Chondrocyte (in vitro differentiated cells): Measurements from ENCODE around the gene PBOV1. TPM values are rescaled to one million over a fixed set of nuclear protein-coding genes. Genes with fewer than 3 reads are reported as not detected.
"Not testable (repeated sequence)": the region's sequence is repeated elsewhere in the genome, so short reads cannot be mapped to it uniquely, and the experiment has no call there.

Source experiments
- DNase-seq: peaks from one replicate; pipeline ENCODE4 v3.0.0; 2021; ENCODE audit warnings: mixed read lengths, low spot score
- H3K27ac Mint-ChIP-seq: one replicate; pipeline ENCODE4 v1.8.0; 2021; ENCODE audit warnings: mild to moderate bottlenecking, moderate library complexity, mixed read lengths; ENCODE audit not compliant: unreplicated experiment
- H3K27me3 Mint-ChIP-seq: 2 replicates; pipeline ENCODE4 v1.8.0; 2021; ENCODE audit warnings: low read depth, mixed read lengths
- H3K36me3 Mint-ChIP-seq: 2 replicates; pipeline ENCODE4 v1.8.0; 2021; ENCODE audit warnings: low read depth, mixed read lengths
- H3K4me1 Mint-ChIP-seq: 2 replicates; pipeline ENCODE4 v1.8.0; 2021; ENCODE audit warnings: low read depth, mild to moderate bottlenecking, mixed read lengths
- H3K4me3 Mint-ChIP-seq: one replicate; pipeline ENCODE4 v1.8.0; 2021; ENCODE audit warnings: mild to moderate bottlenecking, moderate library complexity, mixed read lengths; ENCODE audit not compliant: unreplicated experiment
- H3K9me3 Mint-ChIP-seq: 2 replicates; pipeline ENCODE4 v1.8.0; 2021; ENCODE audit warnings: low read depth, mixed read lengths
- CTCF ChIP-seq: fragments of 200-600 bp; sonication (generic); IDR thresholded peaks from 2 replicates; pipeline ENCODE4 v1.5.0; 2021; ENCODE audit warnings: antibody characterized with exemption, mild to moderate bottlenecking, moderate library complexity
- total RNA-seq: library from RNA; stranded (reverse); gene quantifications from 3 replicates; pipeline ENCODE4 v1.2.1, GENCODE V29; 2021

The PBOV1 gene
- total RNA-seq, 1 donor from 2014 or later = not detected

GRCh38 chr6:138219901-138220300 lies 1.6 kb upstream of the PBOV1 start:
- no peaks in the 10 kb centered on the region for H3K36me3 Mint-ChIP-seq
- H3K9me3 Mint-ChIP-seq = no peaks in the 10 kb centered on the region
- H3K4me3 Mint-ChIP-seq = no peak overlapping the region
- no peak for TF ChIP-seq CTCF
- no peaks in the 10 kb centered on the region for H3K4me1 Mint-ChIP-seq
- H3K27me3 Mint-ChIP-seq = peaks cover 4% of the 10 kb centered on the region
- no peak overlapping the region for H3K27ac Mint-ChIP-seq
- no peak for DNase-seq

GRCh38 chr6:138219398-138219797 lies 1.1 kb upstream of the PBOV1 start:
- Mint-ChIP-seq H3K27me3 (peaks cover 4% of the 10 kb centered on the region), H3K4me1 (no peaks in the 10 kb centered on the region), H3K9me3 (no peaks in the 10 kb centered on the region), H3K27ac (no peak overlapping the region), H3K36me3 (no peaks in the 10 kb centered on the region), H3K4me3 (no peak overlapping the region)
- no peak for TF ChIP-seq CTCF
- DNase-seq = no peak

- DNase-seq = no peak
- Mint-ChIP-seq H3K27me3 (peaks cover 4% of the 10 kb centered on the region), H3K4me1 (no peaks in the 10 kb centered on the region), H3K4me3 (no peak overlapping the region), H3K9me3 (no peaks in the 10 kb centered on the region), H3K27ac (no peak overlapping the region), H3K36me3 (no peaks in the 10 kb centered on the region)
- no peak for TF ChIP-seq CTCF
Observed at GRCh38 chr6:138215093-138215782, 3.1 kb downstream of the PBOV1 start.

GRCh38 chr6:138212530-138212929 lies 5.8 kb downstream of the PBOV1 start:
- not testable (repeated sequence) for DNase-seq, H3K9me3 Mint-ChIP-seq, H3K27me3 Mint-ChIP-seq, H3K4me3 Mint-ChIP-seq, H3K36me3 Mint-ChIP-seq, H3K4me1 Mint-ChIP-seq, H3K27ac Mint-ChIP-seq

- no peak for TF ChIP-seq CTCF
- Mint-ChIP-seq H3K9me3 (no peaks in the 10 kb centered on the region), H3K27ac (no peak overlapping the region), H3K4me1 (no peaks in the 10 kb centered on the region), H3K4me3 (no peak overlapping the region), H3K36me3 (no peaks in the 10 kb centered on the region), H3K27me3 (peaks cover 3% of the 10 kb centered on the region)
- DNase-seq = no peak
Observed at GRCh38 chr6:138211601-138212000, 6.7 kb downstream of the PBOV1 start.

GRCh38 chr6:138211048-138211581 lies 7.2 kb downstream of the PBOV1 start:
- Mint-ChIP-seq H3K4me3 (no peak overlapping the region), H3K27me3 (peaks cover 3% of the 10 kb centered on the region), H3K36me3 (no peaks in the 10 kb centered on the region), H3K9me3 (no peaks in the 10 kb centered on the region), H3K27ac (no peak overlapping the region), H3K4me1 (no peaks in the 10 kb centered on the region)
- TF ChIP-seq CTCF = no peak
- no peak for DNase-seq
